HG02885 (cell line): ENCODE results near the gene MACROD2.

Experiments used
- ATAC-seq: cut with Tn5 transposase; IDR thresholded peaks from one replicate; pipeline ENCODE4 v1.9.1; 2021; ENCODE audit warnings: mild to moderate bottlenecking; ENCODE audit not compliant: unreplicated experiment, poor library complexity

Gene MACROD2

DNA sequence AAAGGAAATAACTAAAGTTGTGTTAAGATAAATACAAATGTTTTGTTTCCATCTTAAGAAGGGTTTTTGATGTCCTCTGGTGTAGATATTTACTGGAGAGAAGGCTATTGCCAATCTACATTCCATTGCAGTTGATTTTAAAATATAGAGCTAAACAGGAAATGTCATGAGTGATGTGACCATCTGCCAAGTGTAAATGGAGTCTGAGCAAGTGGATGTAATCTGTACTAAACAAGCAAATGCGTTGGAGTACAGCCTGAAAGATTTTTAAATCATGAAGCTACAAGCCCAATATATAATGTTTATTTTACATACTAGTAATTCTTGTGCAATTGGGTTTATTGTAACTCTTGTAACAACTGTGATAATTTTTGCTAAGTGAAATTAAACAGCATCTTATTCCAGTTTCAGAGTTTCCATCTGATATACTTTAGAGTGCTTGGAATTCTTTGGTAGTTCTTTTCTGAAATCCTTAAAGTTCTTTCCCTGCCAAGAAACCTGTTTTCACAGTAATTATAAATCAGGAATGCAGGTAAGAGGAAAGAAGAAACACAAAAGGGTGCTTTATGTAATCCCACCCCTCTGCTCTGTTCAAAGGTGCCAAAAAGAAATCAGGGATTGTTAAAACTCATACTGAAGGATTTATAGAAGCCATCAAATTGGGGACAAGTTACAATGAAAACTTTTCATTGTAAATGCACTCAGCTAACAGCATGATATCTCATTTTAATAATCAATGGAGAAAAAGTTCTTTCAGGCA lies 389.3 kb downstream of the MACROD2 start:
- ATAC-seq = no peak

DNA sequence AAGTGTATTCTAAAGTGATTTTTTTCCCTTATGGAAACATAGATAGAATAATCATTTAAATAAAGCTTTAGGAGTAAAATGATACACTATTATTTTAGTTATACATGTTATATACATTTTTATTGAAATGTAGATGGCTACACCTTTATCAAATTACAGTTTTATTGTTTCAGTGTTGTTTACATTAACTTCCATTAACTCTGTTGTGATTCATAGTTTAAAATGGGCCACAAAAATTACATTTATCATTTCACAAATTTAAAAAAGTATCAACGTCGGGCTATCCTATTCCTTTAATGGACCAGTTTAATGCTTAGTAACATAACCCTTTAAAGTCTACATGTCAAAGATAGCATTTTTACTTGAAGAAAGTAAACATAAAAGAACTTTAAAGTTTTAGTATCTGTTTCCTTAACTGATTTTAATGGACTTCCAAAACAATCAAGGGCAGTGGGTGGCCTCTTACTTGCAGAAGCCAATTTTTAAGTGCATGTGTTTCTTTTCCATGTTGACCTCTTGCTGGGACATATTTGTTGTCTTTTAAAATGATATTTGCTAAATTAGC lies 389.9 kb downstream of the MACROD2 start:
- no peak for ATAC-seq

DNA sequence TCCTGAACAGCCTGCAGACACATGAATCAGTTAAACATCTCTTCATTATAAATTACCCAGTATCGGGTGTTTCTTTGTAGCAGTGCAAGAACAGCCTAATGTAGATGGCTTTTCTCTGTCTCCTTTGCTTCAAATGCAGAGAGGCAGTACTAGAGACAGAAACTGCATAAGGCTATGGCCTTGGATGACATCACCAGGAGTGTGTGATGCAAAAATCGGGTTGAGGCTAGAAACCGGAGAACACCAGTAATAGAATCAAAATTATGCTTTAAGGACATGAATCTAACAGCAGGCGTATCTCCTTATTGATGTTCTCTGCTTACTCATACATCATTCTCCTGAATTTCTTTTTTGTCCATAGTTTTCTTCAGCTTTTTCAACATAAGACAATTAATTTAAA lies 391.4 kb downstream of the MACROD2 start:
- no peak for ATAC-seq

DNA sequence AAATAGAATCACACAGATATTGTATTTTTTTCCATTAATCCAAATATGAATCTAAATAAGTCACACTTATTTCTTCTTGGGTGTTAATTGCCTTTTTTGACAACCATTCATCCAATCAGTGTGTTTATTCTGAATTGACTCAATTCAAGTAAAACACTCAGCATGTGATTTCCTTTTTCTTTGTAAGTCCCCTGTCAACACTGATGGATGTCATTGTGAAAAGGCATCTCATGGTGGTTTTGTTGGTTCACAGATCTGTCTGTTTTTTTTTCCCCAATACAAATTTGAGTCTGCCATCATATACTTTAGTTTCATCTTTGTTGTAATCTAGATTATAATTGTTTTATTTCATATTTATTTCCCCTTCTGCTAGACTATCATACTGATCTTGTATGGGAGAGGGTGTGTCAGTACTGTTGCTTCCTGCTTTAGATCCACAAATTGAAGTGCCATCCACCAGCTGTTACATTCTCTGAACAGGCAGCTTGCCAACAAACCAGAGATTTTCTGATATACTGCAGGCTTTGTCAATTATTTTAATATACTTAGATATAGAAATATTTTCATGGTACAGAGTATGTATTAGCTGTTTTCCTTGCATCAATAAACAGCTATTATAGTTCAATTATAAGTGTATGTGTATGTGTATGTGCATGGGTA lies 406.3 kb downstream of the MACROD2 start:
- ATAC-seq = no peak

DNA sequence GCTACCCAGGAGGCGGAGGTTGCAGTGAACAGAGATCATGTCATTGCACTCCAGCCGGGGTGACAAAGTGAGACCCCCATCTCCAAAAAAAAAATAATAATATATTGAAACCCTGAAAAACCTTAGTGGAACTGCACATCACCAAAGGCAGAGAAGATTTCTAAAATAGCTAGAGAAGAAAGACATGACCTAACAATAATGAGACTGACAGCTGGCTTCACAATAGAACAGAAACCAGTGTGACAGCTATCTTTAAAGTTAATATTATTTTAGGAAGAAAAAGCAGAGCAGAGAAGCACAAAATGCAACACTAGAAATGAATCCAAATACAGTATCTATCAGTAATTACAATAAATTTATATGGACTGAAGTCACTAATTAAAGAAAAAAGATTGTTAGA lies 409.2 kb downstream of the MACROD2 start:
- ATAC-seq = no peak

DNA sequence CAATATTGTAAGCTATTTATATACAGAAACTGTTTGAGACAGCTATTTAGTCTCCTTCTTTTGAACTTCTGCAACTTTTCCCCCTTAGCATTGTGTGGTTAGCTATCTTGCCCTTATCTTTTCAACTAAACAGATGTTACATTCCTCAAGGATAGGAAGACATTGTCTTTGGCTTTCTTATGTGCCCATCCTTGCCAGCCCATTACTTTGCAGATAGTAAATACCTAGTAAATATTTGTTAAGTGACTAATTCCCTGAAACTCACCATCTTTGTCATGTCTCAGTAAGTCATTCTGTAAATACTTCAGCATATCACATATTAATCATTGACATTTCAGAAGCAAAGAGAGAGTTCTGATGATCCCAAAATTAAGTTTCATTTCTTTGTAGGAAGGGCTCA lies 411.2 kb downstream of the MACROD2 start:
- no peak for ATAC-seq

DNA sequence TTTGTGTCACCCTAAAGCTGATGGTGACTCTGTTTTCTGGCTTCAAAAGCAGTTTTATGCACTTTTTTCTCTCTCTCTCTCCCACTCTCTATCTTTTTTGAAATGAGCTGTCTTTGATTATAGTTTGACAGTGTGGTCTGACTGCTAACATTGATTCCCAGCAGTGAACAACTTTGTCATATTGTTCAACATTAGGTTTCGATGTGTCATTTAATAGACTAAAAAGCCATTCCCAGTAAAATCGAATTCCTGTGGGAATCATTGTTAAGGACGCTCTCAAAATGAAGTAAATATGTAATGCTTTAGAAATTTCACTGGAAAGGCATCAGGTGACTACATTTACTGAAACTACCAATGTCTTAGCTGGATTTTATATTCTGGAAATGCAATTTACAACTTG lies 412.0 kb downstream of the MACROD2 start:
- ATAC-seq = no peak

DNA sequence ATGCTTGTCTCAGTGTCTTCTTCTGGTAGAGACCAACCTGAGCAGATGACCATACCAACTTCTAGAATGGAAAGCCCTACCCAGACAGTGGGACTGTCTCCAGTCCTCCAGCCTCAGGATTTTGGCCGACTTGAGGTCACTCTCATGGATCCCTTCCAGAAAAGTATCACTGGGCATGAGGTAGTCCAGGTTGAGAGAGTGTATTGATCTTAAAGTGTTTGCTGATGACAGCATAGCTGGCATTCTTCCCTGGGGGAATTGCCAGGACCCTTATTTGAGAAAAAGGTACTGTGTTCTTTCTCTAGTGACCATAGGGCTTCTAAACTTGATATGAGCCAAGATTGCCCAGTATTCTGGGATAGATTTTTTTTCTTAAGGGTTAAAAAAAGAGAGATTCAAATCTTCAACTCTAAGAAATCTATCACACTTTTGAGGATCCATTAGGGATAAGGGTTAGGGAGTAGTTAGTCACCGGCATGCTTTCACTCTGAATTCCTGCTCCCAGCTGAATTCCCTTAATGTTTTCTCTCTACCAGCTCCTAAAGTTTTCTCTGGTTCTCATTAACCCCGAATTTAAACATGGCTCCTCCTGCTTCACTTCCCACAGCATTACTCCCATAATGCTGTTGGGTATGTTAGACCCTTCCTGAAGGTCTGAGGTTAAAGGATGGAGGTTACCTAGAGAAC lies 415.7 kb downstream of the MACROD2 start:
- no peak for ATAC-seq

DNA sequence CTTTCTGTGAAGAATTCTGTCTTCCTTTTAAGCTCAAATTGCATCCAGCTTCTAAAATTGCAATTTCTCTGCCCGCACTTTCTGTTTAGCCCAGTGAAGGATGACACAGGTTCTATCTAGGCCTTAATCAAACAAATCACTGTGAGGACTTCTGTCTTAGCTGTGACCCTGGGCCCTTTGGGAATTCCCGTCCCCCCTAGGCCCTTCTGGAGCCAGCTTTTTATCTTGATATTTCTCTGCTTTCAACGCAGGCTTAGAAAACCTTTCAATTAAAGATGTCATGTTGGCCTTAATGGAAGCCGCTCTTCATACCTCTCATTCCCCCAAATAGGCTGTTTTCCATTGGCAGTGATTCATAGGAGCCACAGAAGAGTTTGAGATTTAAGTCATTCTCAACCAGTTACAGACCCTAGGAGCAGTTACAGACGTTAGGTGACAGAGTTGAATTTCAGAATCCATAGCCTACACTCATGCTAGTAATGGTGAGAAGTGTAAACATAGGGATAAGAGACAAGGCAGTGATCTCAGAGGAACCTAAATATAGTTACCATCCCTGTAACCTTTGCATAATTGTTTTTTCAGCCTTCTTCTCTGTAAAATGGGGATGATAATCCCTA lies 416.9 kb downstream of the MACROD2 start:
- ATAC-seq = no peak

DNA sequence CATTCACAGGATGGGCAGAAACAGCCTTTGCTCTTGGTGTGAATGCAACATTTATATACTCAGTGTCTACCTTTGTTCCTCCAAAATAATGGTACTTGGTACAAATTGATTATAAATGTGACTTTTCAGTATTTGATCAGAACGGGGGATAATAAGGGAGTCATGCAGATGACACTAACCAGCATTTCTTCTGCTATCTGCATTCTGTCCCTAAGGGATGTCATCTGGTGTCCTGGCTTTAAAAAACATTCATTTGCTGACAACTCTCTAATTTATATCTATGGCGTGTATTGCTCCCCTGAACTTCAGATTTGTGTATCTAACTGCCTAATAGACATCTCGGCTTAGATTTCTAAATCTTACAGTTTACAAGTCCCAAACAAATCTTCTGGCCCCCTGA lies 418.5 kb downstream of the MACROD2 start:
- ATAC-seq = no peak

DNA sequence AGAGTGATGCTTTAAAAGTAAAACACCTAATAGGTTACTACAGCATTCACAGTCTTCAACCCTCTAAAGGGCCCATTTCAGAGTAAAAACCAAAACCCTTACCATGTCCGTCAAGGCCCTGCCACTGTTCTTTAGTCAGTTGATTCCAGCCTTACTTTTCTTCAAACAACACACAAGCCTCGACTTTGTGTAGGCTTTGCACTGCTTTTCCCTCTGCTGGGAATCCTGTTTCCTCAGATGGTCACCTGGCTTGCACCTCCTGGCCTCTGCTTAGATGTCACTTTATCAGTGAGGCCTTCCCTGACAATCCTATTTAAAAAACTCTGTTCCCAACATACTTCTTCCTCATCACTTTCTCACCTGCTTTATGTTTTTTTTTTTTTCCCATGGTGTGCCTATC lies 419.2 kb downstream of the MACROD2 start:
- no peak for ATAC-seq

DNA sequence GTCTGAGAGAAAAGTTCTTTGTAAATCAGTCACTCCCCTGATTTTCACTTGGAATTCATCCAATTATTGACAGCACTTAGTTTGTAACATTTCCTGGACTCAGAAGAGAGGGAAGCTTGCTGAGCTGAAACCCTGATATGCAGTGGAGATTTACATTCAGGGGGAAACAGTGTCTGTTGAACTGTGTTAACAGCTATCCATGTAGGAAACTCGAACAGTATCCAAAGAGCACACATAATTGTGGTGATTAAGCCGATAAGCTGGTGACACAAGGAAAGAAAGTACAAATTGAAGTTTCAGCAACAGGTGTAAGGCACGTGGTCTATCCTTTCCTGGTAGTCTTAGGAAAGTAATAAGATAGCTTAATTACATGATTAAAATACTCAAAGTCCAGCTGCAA lies 420.2 kb downstream of the MACROD2 start:
- no peak for ATAC-seq

DNA sequence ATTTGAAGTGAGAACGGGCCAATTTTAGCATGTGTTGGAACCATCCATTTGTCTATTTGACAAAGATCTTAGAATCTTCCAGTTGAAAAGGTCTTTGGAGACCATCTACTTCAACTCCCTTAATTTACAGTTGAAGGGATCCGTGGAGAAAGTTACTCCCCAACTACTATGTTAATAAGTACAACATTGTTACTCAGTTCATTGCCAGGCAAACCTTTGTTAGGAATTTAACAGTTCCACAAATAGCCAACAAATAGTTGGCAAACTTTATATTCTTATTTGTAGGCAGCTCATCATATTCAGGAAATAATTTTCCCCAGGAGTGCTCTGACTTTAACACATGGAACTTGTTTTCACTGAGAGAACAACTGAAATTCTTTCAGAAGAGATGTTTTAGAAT lies 423.1 kb downstream of the MACROD2 start:
- ATAC-seq = no peak

DNA sequence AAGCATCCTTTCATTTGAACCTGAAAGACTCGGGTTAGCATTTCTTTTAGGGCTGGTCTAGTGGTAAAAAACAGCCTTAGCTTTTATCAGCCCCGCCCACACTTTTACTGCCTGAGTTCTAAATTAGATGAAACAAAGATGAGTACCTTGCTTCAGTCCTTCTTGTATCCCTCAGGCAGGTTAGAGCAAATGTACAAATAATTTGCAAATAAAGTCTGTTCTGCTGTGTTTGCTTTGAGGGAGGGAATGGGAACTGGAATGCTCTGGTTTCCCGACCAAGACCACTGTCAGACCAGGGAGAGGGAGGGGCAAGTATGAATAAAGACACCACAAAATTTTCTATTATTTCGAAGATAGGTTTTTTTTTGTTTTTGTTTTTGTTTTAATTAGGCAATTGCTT lies 427.6 kb downstream of the MACROD2 start:
- ATAC-seq = no peak

DNA sequence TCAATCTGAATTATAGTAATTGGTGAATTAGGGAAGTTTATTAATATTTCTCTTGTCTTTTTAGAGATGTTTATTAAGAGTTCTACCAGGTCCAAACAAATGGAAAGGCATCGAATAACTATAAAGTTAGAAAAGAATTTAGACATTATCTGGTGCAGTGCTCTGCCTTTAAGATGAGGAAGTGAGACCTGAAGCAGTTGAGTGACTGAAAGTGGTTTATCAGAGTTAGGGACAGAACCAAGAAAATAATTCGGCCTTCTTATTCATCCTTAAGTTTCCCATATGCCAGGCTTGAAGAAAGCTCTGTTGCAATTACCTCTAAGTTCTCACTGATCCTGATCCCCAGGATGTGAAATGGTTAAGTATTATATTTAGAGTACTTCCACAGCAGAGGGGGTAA lies 436.3 kb downstream of the MACROD2 start:
- ATAC-seq = peak; percentile 73

DNA sequence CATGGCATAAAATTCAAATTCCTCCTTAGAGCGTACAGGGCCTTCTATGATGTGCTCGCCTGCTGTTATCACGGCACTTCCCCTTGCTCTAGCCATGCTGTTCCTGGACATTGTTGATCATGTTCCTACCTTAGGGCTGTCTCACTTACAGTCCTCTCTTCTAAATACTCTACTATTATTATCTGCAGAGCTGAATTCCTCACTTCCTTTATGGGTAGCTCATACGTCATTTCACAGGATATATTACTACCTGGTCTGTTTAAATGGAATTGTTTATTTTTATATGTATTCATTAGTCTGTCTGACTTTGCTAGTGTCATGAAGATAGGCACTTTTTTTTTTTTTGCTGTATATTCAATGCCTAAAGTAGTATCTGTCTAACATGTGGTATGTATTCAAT lies 436.8 kb downstream of the MACROD2 start:
- ATAC-seq = peak; percentile 13

DNA sequence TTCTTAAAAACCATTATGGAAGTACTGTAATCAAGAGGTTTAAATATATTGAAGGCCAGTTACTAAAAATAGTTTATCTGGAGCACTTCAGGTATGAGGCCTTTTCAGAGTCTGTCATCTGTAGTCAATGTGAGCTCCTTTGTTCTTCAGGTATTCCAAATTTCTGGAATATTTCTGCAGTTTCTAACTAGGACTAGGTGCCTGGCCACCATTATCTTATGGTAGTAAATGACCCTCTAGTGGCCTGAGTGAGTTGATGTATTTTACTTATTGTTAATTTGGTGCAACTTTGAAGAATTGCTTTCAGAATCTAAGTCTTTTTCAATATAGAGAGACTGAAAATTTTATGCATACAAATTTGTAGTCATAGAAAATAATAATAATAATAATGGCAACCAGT lies 437.3 kb downstream of the MACROD2 start:
- no peak for ATAC-seq

DNA sequence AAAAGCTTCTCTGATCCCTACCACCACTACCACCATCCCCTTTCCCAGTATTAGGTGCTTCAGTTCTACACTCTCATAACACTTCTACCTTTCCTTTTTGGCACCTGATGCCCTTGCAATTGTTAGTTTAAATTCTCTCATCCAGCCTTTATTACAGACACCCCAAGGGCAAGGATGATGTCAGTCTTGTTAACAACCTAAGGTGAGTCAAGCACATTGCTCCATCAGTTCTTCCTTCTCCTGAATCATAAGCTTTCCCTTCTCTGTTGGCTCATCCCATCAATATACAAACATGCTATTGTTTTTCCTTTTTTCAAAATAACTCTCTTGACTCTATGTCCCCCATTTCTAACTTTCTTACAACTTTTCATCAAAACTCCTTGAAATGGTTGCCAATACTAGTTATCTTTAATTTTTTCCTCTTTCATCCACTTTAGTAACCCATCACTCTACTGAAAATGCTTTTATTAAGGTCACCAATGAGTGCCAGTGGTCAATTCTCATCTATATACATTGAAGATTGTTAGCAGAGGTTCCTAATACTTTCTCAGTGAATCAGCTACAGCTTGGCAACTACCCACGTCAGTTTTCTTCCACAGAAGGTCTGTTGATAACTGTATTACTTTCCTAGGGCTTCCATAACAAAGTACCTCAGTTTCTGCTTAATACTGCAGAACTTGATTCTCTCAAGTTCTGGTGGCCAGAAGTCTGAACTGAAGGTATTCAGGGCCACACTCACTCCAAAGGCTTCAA lies 439.2 kb downstream of the MACROD2 start:
- ATAC-seq = no peak

DNA sequence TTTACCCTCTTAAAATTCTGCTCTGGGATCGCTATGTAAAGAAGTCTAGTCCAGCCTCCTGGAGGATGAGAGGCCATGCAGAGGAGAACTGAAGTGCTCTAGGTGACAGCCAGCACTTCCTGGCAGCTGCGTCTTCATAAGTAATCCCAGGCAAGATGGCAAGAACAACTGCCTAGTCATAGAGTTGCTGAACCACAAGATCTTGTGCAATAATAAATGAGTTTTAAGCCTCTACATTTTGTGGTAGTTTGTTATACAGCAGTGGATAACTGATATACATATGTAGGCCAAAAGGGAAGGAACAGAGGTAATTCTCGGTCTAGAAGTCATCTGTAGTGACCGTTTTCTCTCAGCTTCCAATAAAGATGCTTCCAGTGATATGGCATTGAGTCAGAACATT lies 445.9 kb downstream of the MACROD2 start:
- no peak for ATAC-seq

DNA sequence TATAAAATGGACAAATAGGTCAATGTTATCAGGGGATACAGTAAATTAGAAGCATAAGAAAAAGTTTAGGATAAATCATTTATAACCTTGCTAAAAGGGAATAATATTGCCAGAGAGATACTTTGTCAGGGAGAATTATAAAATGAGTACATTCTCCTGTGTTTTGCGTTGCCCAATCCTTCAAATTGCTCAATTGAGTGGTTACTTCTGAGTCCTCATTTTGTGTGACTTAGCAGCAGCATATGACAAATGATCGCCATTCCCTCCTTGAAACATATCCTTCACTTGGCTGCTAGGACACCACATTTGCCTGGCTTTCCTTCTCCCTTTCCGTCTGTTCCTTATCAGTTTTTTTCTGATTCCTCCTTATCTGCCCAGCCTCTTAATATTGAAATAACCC lies 448.8 kb downstream of the MACROD2 start:
- ATAC-seq = no peak
